Activated effector memory CD4-positive, alpha-beta T cell treated with anti-CD3 and anti-CD28 coated beads, Interleukin-2, amount 50 U/mL, for 16 hours (primary cell): ENCODE results near the gene DDX25.
"Not testable (repeated sequence)": the region's sequence is repeated elsewhere in the genome, so short reads cannot be mapped to it uniquely, and the experiment has no call there.

ENCODE experiments used
- DNase-seq: peaks from one replicate; pipeline ENCODE4 v3.0.0-alpha.2; 2020

Gene DDX25

GRCh38 chr11:125910226-125910849, 6.0 kb downstream of the DDX25 start:
- DNase-seq: no peak

- not testable (repeated sequence) for DNase-seq
These were observed 10.3 kb downstream of the DDX25 start for GRCh38 chr11:125914601-125915000.

- no peak for DNase-seq
These were observed 12.5 kb downstream of the DDX25 start for GRCh38 chr11:125916683-125917347.

- no peak for DNase-seq
These were observed 14.0 kb downstream of the DDX25 start for GRCh38 chr11:125918140-125918840.

- DNase-seq: no peak
These were observed 16.7 kb downstream of the DDX25 start for GRCh38 chr11:125921042-125921441.

- DNase-seq: no peak
These were observed 17.8 kb downstream of the DDX25 start for GRCh38 chr11:125922156-125922555.

GRCh38 chr11:125923012-125923579, 18.8 kb downstream of the DDX25 start:
- peak; percentile 76 for DNase-seq

GRCh38 chr11:125923633-125924032, 19.3 kb downstream of the DDX25 start:
- DNase-seq: no peak

GRCh38 chr11:125924384-125925007, 20.2 kb downstream of the DDX25 start:
- DNase-seq: no peak

GRCh38 chr11:125925247-125925740, 21.0 kb downstream of the DDX25 start:
- no peak for DNase-seq

GRCh38 chr11:125925804-125926203, 21.5 kb downstream of the DDX25 start:
- no peak for DNase-seq

GRCh38 chr11:125926682-125927081, 22.4 kb downstream of the DDX25 start:
- DNase-seq: no peak

GRCh38 chr11:125929445-125930075, 25.3 kb downstream of the DDX25 start:
- no peak for DNase-seq

- no peak for DNase-seq
These were observed 25.8 kb downstream of the DDX25 start for GRCh38 chr11:125930076-125930450.

GRCh38 chr11:125931116-125931515, 26.8 kb downstream of the DDX25 start:
- no peak for DNase-seq

GRCh38 chr11:125931668-125932067, 27.4 kb downstream of the DDX25 start:
- no peak for DNase-seq

GRCh38 chr11:125932301-125932700, 28.0 kb downstream of the DDX25 start:
- no peak for DNase-seq

GRCh38 chr11:125933030-125933813, 28.9 kb downstream of the DDX25 start:
- no peak for DNase-seq

- DNase-seq: no peak
These were observed 30.2 kb downstream of the DDX25 start for GRCh38 chr11:125934473-125934872.

- no peak for DNase-seq
These were observed 30.7 kb downstream of the DDX25 start for GRCh38 chr11:125935056-125935455.

GRCh38 chr11:125935618-125936199, 31.4 kb downstream of the DDX25 start:
- no peak for DNase-seq
